Hepatocyte (in vitro differentiated cells): ENCODE measurements around the gene GRID2. TPM values are rescaled to one million over a fixed set of nuclear protein-coding genes. Genes with fewer than 3 reads are reported as not detected.

Source experiments
- DNase-seq: peaks from one replicate; pipeline ENCODE4 v3.0.0-alpha.2; 2016; ENCODE audit warnings: low spot score
- H2AFZ ChIP-seq: fragments of 200-600 bp; sonication (generic); 2 replicates; pipeline ENCODE4 v1.6.0; 2016; ENCODE audit warnings: antibody characterized with exemption, mild to moderate bottlenecking
- H3K27ac ChIP-seq: fragments of 200-600 bp; sonication (generic); 2 replicates; pipeline ENCODE4 v1.5.1; 2016; ENCODE audit warnings: mild to moderate bottlenecking
- H3K27me3 ChIP-seq: fragments of 200-600 bp; sonication (generic); 2 replicates; pipeline ENCODE4 v1.6.1; 2016
- H3K36me3 ChIP-seq: fragments of 200-600 bp; sonication (generic); replicated peaks from 2 replicates; pipeline ENCODE4 v1.5.1; 2016; ENCODE audit warnings: low read depth; ENCODE audit not compliant: insufficient read depth
- H3K4me1 ChIP-seq: fragments of 200-600 bp; sonication (generic); 2 replicates; pipeline ENCODE4 v1.5.1; 2016; ENCODE audit warnings: mild to moderate bottlenecking, moderate library complexity; ENCODE audit not compliant: insufficient read depth
- H3K4me2 ChIP-seq: fragments of 200-600 bp; sonication (generic); 2 replicates; pipeline ENCODE4 v1.6.0; 2016
- H3K4me3 ChIP-seq: fragments of 200-600 bp; sonication (generic); 2 replicates; pipeline ENCODE4 v1.5.1; 2016; ENCODE audit warnings: mild to moderate bottlenecking
- H3K79me2 ChIP-seq: fragments of 200-600 bp; sonication (generic); 2 replicates; pipeline ENCODE4 v1.6.0; 2017; ENCODE audit warnings: mild to moderate bottlenecking
- H3K9me2 ChIP-seq: fragments of 200-600 bp; sonication (generic); replicated peaks from 2 replicates; pipeline ENCODE4 v1.6.0; 2017; ENCODE audit warnings: mild to moderate bottlenecking; ENCODE audit not compliant: insufficient read depth
- H3K9me3 ChIP-seq: fragments of 200-600 bp; sonication (generic); 2 replicates; pipeline ENCODE4 v1.5.1; 2016; ENCODE audit warnings: low read depth, mild to moderate bottlenecking
- H4K20me1 ChIP-seq: fragments of 200-600 bp; sonication (generic); 2 replicates; pipeline ENCODE4 v1.6.0; 2016; ENCODE audit warnings: mild to moderate bottlenecking; ENCODE audit not compliant: insufficient read depth, poor library complexity, severe bottlenecking
- CTCF ChIP-seq: fragments of 200-600 bp; sonication (generic); IDR thresholded peaks from 2 replicates; pipeline ENCODE4 v1.5.1; 2016; ENCODE audit warnings: antibody characterized with exemption, mild to moderate bottlenecking; ENCODE audit not compliant: poor library complexity
- EZH2 ChIP-seq: fragments of 200-600 bp; sonication (generic); IDR thresholded peaks from 2 replicates; pipeline ENCODE4 v1.6.1; 2016; ENCODE audit warnings: antibody characterized with exemption, mild to moderate bottlenecking, borderline replicate concordance
- EZH2phosphoT487 ChIP-seq: fragments of 200-600 bp; sonication (generic); IDR thresholded peaks from one replicate; pipeline ENCODE4 v1.6.1; 2018; ENCODE audit warnings: antibody characterized with exemption, mild to moderate bottlenecking, low read depth, moderate library complexity; ENCODE audit not compliant: unreplicated experiment, severe bottlenecking
- WGBS: methylation state at CpG from one replicate; pipeline ENCODE4 v1.1.6; 2016; ENCODE audit warnings: low lambda C conversion rate; ENCODE audit errors: missing lambda C conversion rate; 5-methylcytosine and 5-hydroxymethylcytosine counted together
- polyA plus RNA-seq: library from polyadenylated mRNA; unstranded; fragments of >200 nt; fragmentation: Nextera tagmentation; extraction: Ambion mirVana; gene quantifications from 2 replicates; pipeline ENCODE4 v1.2.1, GENCODE V29; 2016
- total RNA-seq: library from RNA; depleted of rRNA; stranded (reverse); fragments of >200 nt; gene quantifications from 2 replicates; pipeline ENCODE4 v1.2.3, GENCODE V29; 2014

The GRID2 gene
- total and polyA plus RNA-seq, 2 experiments from 2014 or later = 0.53 to 3.5 TPM

GRCh38 chr4:93731456-93731855 lies 1427.7 kb downstream of the GRID2 start:
- peak; percentile 51 for DNase-seq
- WGBS = 65% methylated on average over 1 of the region's 1 CpG
- no peak overlapping the region for H3K4me2 ChIP-seq

GRCh38 chr4:93732509-93732908 lies 1428.7 kb downstream of the GRID2 start:
- Histone ChIP-seq H3K79me2 (no peaks in the 10 kb centered on the region), H3K9me3 (no peaks in the 10 kb centered on the region), H3K27me3 (no peaks in the 10 kb centered on the region), H3K36me3 (no peaks in the 10 kb centered on the region), H3K27ac (no peak overlapping the region), H2AFZ (no peak overlapping the region), H3K9me2 (no peaks in the 10 kb centered on the region), H3K4me1 (no peaks in the 10 kb centered on the region), H3K4me3 (no peak overlapping the region), H4K20me1 (no peaks in the 10 kb centered on the region), H3K4me2 (no peak overlapping the region)
- DNase-seq = no peak
- 71% methylated on average over 1 of the region's 1 CpG for WGBS
- no peak for TF ChIP-seq CTCF
- TF ChIP-seq EZH2 = no peak
- no peak for TF ChIP-seq EZH2phosphoT487

More at GRCh38 chr4:93731456-93731855, 1427.7 kb downstream of the GRID2 start:
- Histone ChIP-seq H3K4me1 (no peaks in the 10 kb centered on the region), H3K9me3 (no peaks in the 10 kb centered on the region), H4K20me1 (no peaks in the 10 kb centered on the region), H3K27me3 (no peaks in the 10 kb centered on the region), H3K4me3 (no peak overlapping the region), H3K9me2 (no peaks in the 10 kb centered on the region), H3K27ac (peak overlapping the region; percentile 39), H3K79me2 (no peaks in the 10 kb centered on the region), H2AFZ (no peak overlapping the region), H3K36me3 (no peaks in the 10 kb centered on the region)
- no peak for TF ChIP-seq EZH2
- no peak for TF ChIP-seq EZH2phosphoT487
- TF ChIP-seq CTCF = no peak

- Histone ChIP-seq H3K9me2 (no peaks in the 10 kb centered on the region), H3K4me3 (no peak overlapping the region), H3K4me2 (no peak overlapping the region), H3K27me3 (no peaks in the 10 kb centered on the region), H3K36me3 (no peaks in the 10 kb centered on the region), H3K9me3 (no peaks in the 10 kb centered on the region), H3K27ac (no peak overlapping the region), H2AFZ (no peak overlapping the region), H3K4me1 (peaks cover 14% of the 10 kb centered on the region), H3K79me2 (no peaks in the 10 kb centered on the region), H4K20me1 (no peaks in the 10 kb centered on the region)
- no peak for DNase-seq
- TF ChIP-seq EZH2 (no peak), CTCF (no peak), EZH2phosphoT487 (no peak)
These were observed 1437.1 kb downstream of the GRID2 start for GRCh38 chr4:93740890-93741289.

GRCh38 chr4:93743022-93743421 lies 1439.3 kb downstream of the GRID2 start:
- H3K4me1 ChIP-seq = peaks cover 20% of the 10 kb centered on the region
- no peaks in the 10 kb centered on the region for H4K20me1 ChIP-seq
- no peaks in the 10 kb centered on the region for H3K9me2 ChIP-seq
- no peak overlapping the region for H3K4me2 ChIP-seq
- H3K79me2 ChIP-seq = no peaks in the 10 kb centered on the region
- 91% methylated on average over 2 of the region's 2 CpGs for WGBS
- no peaks in the 10 kb centered on the region for H3K27me3 ChIP-seq
- H3K4me3 ChIP-seq = no peak overlapping the region
- DNase-seq = no peak
- no peaks in the 10 kb centered on the region for H3K36me3 ChIP-seq
- TF ChIP-seq EZH2 (no peak), EZH2phosphoT487 (no peak), CTCF (no peak)
- H2AFZ ChIP-seq = no peak overlapping the region
- H3K9me3 ChIP-seq = no peaks in the 10 kb centered on the region
- no peak overlapping the region for H3K27ac ChIP-seq
